ENCODE data around the gene ZNF134. TPM values are rescaled to one million over a fixed set of nuclear protein-coding genes. Genes with fewer than 3 reads are reported as not detected.

ZNF134 gene
- total RNA-seq, 6 experiments from 2014 or later, result 13.5 to 14.6 (median 14.3) TPM

DNA sequence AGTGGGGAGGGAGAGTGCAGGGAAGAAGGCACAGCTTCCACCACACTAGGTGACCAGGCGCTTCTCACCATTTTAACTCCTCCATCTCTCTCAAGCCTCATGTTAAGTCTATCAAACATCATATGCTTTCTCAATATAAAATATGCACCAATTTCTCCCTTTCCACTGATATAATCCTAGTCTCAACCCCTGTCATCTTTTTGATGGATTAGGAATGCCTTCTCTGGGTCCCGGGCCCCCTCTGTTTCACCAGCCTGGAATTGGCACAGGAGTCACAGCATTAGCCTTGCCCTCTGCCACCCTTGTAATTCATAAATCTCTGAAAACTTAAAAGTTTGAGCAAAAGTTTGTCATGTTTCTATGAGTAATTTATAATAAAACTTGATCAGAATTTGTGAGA lies 54.6 kb downstream of the ZNF134 start, which contains the start of gene ZSCAN4:
ZSCAN4 (plus strand) TSS at position 301 of the 400 bp plus-strand sequence. CDS start 7,211 bp downstream, outside the sequence.
- Mint-ChIP-seq H3K36me3 (ENCODE audit: low read depth) (no peaks in the 10 kb centered on the region), H3K27me3 (ENCODE audit: insufficient read depth) (peaks cover 9% of the 10 kb centered on the region), H3K27ac (no peak within 1 kb of the TSS), H3K9me3 (no peaks in the 10 kb centered on the region), H3K4me3 (no peak within 1 kb of the TSS), H3K4me1 (ENCODE audit: low read depth) (no peaks in the 10 kb centered on the region)
- TF ChIP-seq, protein P1, sequence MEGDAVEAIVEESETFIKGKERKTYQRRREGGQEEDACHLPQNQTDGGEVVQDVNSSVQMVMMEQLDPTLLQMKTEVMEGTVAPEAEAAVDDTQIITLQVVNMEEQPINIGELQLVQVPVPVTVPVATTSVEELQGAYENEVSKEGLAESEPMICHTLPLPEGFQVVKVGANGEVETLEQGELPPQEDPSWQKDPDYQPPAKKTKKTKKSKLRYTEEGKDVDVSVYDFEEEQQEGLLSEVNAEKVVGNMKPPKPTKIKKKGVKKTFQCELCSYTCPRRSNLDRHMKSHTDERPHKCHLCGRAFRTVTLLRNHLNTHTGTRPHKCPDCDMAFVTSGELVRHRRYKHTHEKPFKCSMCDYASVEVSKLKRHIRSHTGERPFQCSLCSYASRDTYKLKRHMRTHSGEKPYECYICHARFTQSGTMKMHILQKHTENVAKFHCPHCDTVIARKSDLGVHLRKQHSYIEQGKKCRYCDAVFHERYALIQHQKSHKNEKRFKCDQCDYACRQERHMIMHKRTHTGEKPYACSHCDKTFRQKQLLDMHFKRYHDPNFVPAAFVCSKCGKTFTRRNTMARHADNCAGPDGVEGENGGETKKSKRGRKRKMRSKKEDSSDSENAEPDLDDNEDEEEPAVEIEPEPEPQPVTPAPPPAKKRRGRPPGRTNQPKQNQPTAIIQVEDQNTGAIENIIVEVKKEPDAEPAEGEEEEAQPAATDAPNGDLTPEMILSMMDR (IDR thresholded peaks at IDR 0.05), result no peak
- DNase-seq, result no peak

DNA sequence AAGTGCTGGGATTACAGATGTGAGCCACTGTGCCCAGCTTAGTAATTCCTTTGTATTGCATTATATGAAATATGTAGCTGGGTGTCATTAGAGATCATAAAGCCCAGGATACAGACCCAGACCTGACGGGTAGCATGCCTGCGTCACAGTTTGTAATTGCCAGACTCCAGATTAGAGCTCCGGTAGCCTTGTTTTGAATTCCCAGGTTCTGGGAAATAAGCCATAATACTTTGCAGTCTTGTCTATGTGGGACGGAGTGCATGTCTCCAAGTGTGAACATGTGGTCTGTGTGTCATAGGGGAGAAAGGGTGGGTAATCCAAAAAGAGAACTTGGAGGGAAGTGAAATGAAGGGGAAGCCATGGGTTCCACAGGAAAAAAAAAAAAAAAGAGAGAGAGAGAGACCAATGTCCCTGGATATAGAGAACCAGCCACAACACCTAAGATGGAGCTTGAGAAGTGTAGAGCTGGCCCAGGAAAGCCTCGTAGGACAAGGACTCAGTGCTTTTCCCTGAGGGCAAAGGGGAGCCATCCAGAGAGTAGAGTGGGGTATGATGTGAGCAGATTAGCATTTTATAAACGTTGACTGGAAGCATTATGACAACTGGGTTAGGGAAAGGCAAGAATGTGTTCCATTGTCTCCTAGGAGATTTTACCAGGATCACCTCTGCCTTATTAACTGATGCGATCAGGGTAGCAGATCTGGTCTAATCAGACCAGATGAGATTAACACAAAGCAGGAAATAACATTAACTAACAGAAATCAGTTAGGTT lies 57.3 kb downstream of the ZNF134 start:
- H3K27me3 Mint-ChIP-seq (ENCODE audit: insufficient read depth), result peaks cover 2% of the 10 kb centered on the region
- DNase-seq, result no peak
- no peaks in the 10 kb centered on the region for H3K4me1 Mint-ChIP-seq (ENCODE audit: low read depth)
- TF ChIP-seq, protein P1 (IDR thresholded peaks at IDR 0.05), result no peak
- H3K9me3 Mint-ChIP-seq, result no peaks in the 10 kb centered on the region
- H3K27ac Mint-ChIP-seq, result no peak overlapping the region
- no peak overlapping the region for H3K4me3 Mint-ChIP-seq
- no peaks in the 10 kb centered on the region for H3K36me3 Mint-ChIP-seq (ENCODE audit: low read depth)

DNA sequence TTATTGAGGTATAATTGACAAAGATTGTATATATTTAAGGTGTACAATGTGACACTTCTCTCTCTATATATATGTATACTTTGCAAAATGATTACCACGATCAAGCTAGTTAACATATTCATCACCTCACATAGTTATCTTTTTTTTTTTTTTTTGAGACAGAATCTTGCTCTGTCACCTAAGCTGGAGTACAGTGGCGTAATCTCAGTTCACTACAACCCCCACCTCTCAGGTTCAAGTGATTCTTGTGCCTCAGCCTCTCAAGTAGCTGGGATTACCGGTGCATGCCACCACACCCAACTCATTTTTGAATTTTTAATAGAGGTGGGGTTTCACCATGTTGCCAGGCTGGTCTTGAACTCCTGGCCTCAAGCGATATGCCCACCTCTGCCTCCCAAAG lies 58.4 kb downstream of the ZNF134 start:
- Mint-ChIP-seq H3K4me1 (ENCODE audit: low read depth) (no peaks in the 10 kb centered on the region), H3K9me3 (no peaks in the 10 kb centered on the region), H3K27ac (no peak overlapping the region), H3K4me3 (no peak overlapping the region), H3K36me3 (ENCODE audit: low read depth) (no peaks in the 10 kb centered on the region), H3K27me3 (ENCODE audit: insufficient read depth) (peaks cover 2% of the 10 kb centered on the region; the same call in 1 of the 2 replicates)
- DNase-seq, result no peak
- TF ChIP-seq, protein P1 (IDR thresholded peaks at IDR 0.05), result no peak

Other genes starting within 250 kb of the ZNF134 start
- 10 to 100 TPM in 1 of 6 experiments, 1 to 10 TPM in 5; 8.0 to 10.4 (median 9.2) TPM for gene ZNF548, start 224.4 kb upstream of the ZNF134 start, total RNA-seq (2021; fragmentation: NEBNext Ultra II Directional; extraction: Animal tissue kit (Norgen Biotek cat#: 25700))
- gene ZNF17, start 203.1 kb upstream of the ZNF134 start, total RNA-seq (2021; fragmentation: NEBNext Ultra II Directional; extraction: Animal tissue kit (Norgen Biotek cat#: 25700)), result 1 to 10 TPM; 6.4 to 8.1 (median 7.0) TPM
- 1 to 10 TPM; 4.8 to 8.0 (median 6.6) TPM for gene ZNF749, start 178.9 kb upstream of the ZNF134 start, total RNA-seq (2021; fragmentation: NEBNext Ultra II Directional; extraction: Animal tissue kit (Norgen Biotek cat#: 25700))
- gene VN1R1, start 157.1 kb upstream of the ZNF134 start, total RNA-seq (2021; fragmentation: NEBNext Ultra II Directional; extraction: Animal tissue kit (Norgen Biotek cat#: 25700)), result under 1 TPM; 0.12 to 0.46 (median 0.17) TPM
- gene ZNF772, start 136.7 kb upstream of the ZNF134 start, total RNA-seq (2021; fragmentation: NEBNext Ultra II Directional; extraction: Animal tissue kit (Norgen Biotek cat#: 25700)), result 1 to 10 TPM; 2.3 to 5.9 (median 4.7) TPM
- 10 to 100 TPM in 2 of 6 experiments, 1 to 10 TPM in 4; 6.3 to 10.6 (median 7.3) TPM for gene ZNF419, start 126.5 kb upstream of the ZNF134 start, total RNA-seq (2021; fragmentation: NEBNext Ultra II Directional; extraction: Animal tissue kit (Norgen Biotek cat#: 25700))
- gene ZNF773, start 114.3 kb upstream of the ZNF134 start, total RNA-seq (2021; fragmentation: NEBNext Ultra II Directional; extraction: Animal tissue kit (Norgen Biotek cat#: 25700)), result 1 to 10 TPM; 5.7 to 8.0 (median 6.8) TPM
- 1 to 10 TPM; 3.0 to 4.0 (median 3.7) TPM for gene ZNF549, start 86.9 kb upstream of the ZNF134 start, total RNA-seq (2021; fragmentation: NEBNext Ultra II Directional; extraction: Animal tissue kit (Norgen Biotek cat#: 25700))
- 1 to 10 TPM; 4.8 to 8.5 (median 5.6) TPM for gene ZNF550, start 54.4 kb upstream of the ZNF134 start, total RNA-seq (2021; fragmentation: NEBNext Ultra II Directional; extraction: Animal tissue kit (Norgen Biotek cat#: 25700))
- gene ZNF416, start 35.3 kb upstream of the ZNF134 start, total RNA-seq (2021; fragmentation: NEBNext Ultra II Directional; extraction: Animal tissue kit (Norgen Biotek cat#: 25700)), result 1 to 10 TPM; 3.8 to 5.4 (median 5.0) TPM
- gene ZIK1, start 30.1 kb upstream of the ZNF134 start, total RNA-seq (2021; fragmentation: NEBNext Ultra II Directional; extraction: Animal tissue kit (Norgen Biotek cat#: 25700)), result 1 to 10 TPM in 3 of 6 experiments, under 1 TPM in 3; 0.80 to 3.0 (median 1.3) TPM
- gene ZNF530, start 14.4 kb upstream of the ZNF134 start, total RNA-seq (2021; fragmentation: NEBNext Ultra II Directional; extraction: Animal tissue kit (Norgen Biotek cat#: 25700)), result 1 to 10 TPM; 2.3 to 4.5 (median 3.6) TPM
- gene ZNF211, start 18.9 kb downstream of the ZNF134 start, total RNA-seq (2021; fragmentation: NEBNext Ultra II Directional; extraction: Animal tissue kit (Norgen Biotek cat#: 25700)), result 1 to 10 TPM; 5.8 to 8.1 (median 6.7) TPM
- gene ZSCAN4, start 54.7 kb downstream of the ZNF134 start, total RNA-seq (2021; fragmentation: NEBNext Ultra II Directional; extraction: Animal tissue kit (Norgen Biotek cat#: 25700)), result not detected
- 1 to 10 TPM; 3.3 to 4.6 (median 4.4) TPM for gene ZNF551, start 67.7 kb downstream of the ZNF134 start, total RNA-seq (2021; fragmentation: NEBNext Ultra II Directional; extraction: Animal tissue kit (Norgen Biotek cat#: 25700))
- under 1 TPM in 4 of 6 experiments, not detected in 2; 0.11 to 0.20 (median 0.16) TPM for gene ZNF154, start 95.0 kb downstream of the ZNF134 start, total RNA-seq (2021; fragmentation: NEBNext Ultra II Directional; extraction: Animal tissue kit (Norgen Biotek cat#: 25700))
- gene ZNF671, start 113.4 kb downstream of the ZNF134 start, total RNA-seq (2021; fragmentation: NEBNext Ultra II Directional; extraction: Animal tissue kit (Norgen Biotek cat#: 25700)), result 1 to 10 TPM; 2.8 to 4.2 (median 3.7) TPM
- 1 to 10 TPM; 5.4 to 9.3 (median 7.0) TPM for gene ZNF776, start 132.6 kb downstream of the ZNF134 start, total RNA-seq (2021; fragmentation: NEBNext Ultra II Directional; extraction: Animal tissue kit (Norgen Biotek cat#: 25700))
- 1 to 10 TPM; 6.4 to 8.8 (median 6.9) TPM for gene ZNF586, start 155.4 kb downstream of the ZNF134 start, total RNA-seq (2021; fragmentation: NEBNext Ultra II Directional; extraction: Animal tissue kit (Norgen Biotek cat#: 25700))
- gene ZNF552, start 200.7 kb downstream of the ZNF134 start, total RNA-seq (2021; fragmentation: NEBNext Ultra II Directional; extraction: Animal tissue kit (Norgen Biotek cat#: 25700)), result 1 to 10 TPM; 2.7 to 3.8 (median 3.0) TPM
- gene ZNF587B, start 216.1 kb downstream of the ZNF134 start, total RNA-seq (2021; fragmentation: NEBNext Ultra II Directional; extraction: Animal tissue kit (Norgen Biotek cat#: 25700)), result 10 to 100 TPM in 1 of 6 experiments, 1 to 10 TPM in 5; 7.8 to 10.7 (median 9.4) TPM
- gene ZNF587, start 235.6 kb downstream of the ZNF134 start, total RNA-seq (2021; fragmentation: NEBNext Ultra II Directional; extraction: Animal tissue kit (Norgen Biotek cat#: 25700)), result 10 to 100 TPM; 22.6 to 28.6 (median 25.3) TPM